Astrocyte (in vitro differentiated cells and primary cell): ENCODE data around the gene NIPBL. TPM values are rescaled to one million over a fixed set of nuclear protein-coding genes. Genes with fewer than 3 reads are reported as not detected.

Experiments used
- DNase-seq: peaks from one replicate; pipeline ENCODE4 v3.0.0-alpha.2; 2010; ENCODE audit warnings: low read depth
- FAIRE-seq: peaks from 2 replicates; lab custom pipeline; 2011; peaks lifted over from hg19 to GRCh38; lab: Jason Lieb, UNC
- H2AFZ ChIP-seq: 2 replicates; pipeline ENCODE4 v1.6.0; 2012; ENCODE audit warnings: low read depth, low read length, inconsistent platforms
- H3K27ac ChIP-seq: 2 replicates; pipeline ENCODE4 v1.5.1; 2011; ENCODE audit warnings: low read depth, low read length, inconsistent platforms
- H3K27me3 ChIP-seq: 2 replicates; pipeline ENCODE4 v1.6.0; 2011; ENCODE audit warnings: low read length, inconsistent platforms; ENCODE audit not compliant: insufficient read depth
- H3K36me3 ChIP-seq: 2 replicates; pipeline ENCODE4 v1.5.1; 2011; ENCODE audit warnings: low read length, inconsistent platforms; ENCODE audit not compliant: insufficient read depth
- H3K4me1 ChIP-seq: 2 replicates; pipeline ENCODE4 v1.5.1; 2011; ENCODE audit warnings: low read length, inconsistent platforms; ENCODE audit not compliant: insufficient read depth
- H3K4me2 ChIP-seq: 2 replicates; pipeline ENCODE4 v1.6.0; 2012; ENCODE audit warnings: low read length, inconsistent platforms
- H3K4me3 ChIP-seq: 2 replicates; pipeline ENCODE4 v1.5.1; 2011; ENCODE audit warnings: low read depth, mild to moderate bottlenecking, low read length, inconsistent platforms; ENCODE audit not compliant: insufficient read depth
- H3K79me2 ChIP-seq: 2 replicates; pipeline ENCODE4 v1.6.0; 2012; ENCODE audit warnings: mild to moderate bottlenecking, low read length, inconsistent platforms; ENCODE audit not compliant: insufficient read depth
- H3K9ac ChIP-seq: 2 replicates; pipeline ENCODE4 v1.6.0; 2012; ENCODE audit warnings: mild to moderate bottlenecking, low read length, inconsistent platforms
- H3K9me3 ChIP-seq: 2 replicates; pipeline ENCODE4 v1.5.1; 2012; ENCODE audit warnings: low read depth, mild to moderate bottlenecking, low read length, inconsistent platforms; ENCODE audit not compliant: insufficient read depth
- H4K20me1 ChIP-seq: 2 replicates; pipeline ENCODE4 v1.6.0; 2012; ENCODE audit warnings: low read length, inconsistent platforms; ENCODE audit not compliant: insufficient read depth
- H3K27ac Mint-ChIP-seq: one replicate; pipeline ENCODE4 v1.8.0; 2021; ENCODE audit warnings: mild to moderate bottlenecking, mixed read lengths; ENCODE audit not compliant: unreplicated experiment
- H3K27me3 Mint-ChIP-seq: one replicate; pipeline ENCODE4 v1.8.0; 2021; ENCODE audit warnings: low read depth, mixed read lengths; ENCODE audit not compliant: unreplicated experiment
- H3K36me3 Mint-ChIP-seq: one replicate; pipeline ENCODE4 v1.8.0; 2021; ENCODE audit warnings: low read depth, mixed read lengths; ENCODE audit not compliant: unreplicated experiment
- H3K4me1 Mint-ChIP-seq: one replicate; pipeline ENCODE4 v1.8.0; 2021; ENCODE audit warnings: low read depth, mixed read lengths; ENCODE audit not compliant: unreplicated experiment
- H3K4me3 Mint-ChIP-seq: one replicate; pipeline ENCODE4 v1.8.0; 2021; ENCODE audit warnings: mild to moderate bottlenecking, moderate library complexity, mixed read lengths; ENCODE audit not compliant: unreplicated experiment
- H3K9me3 Mint-ChIP-seq: one replicate; pipeline ENCODE4 v1.8.0; 2021; ENCODE audit warnings: mild to moderate bottlenecking, mixed read lengths; ENCODE audit not compliant: unreplicated experiment
- CTCF ChIP-seq: IDR thresholded peaks from 2 replicates; pipeline ENCODE4 v1.5.1; 2011; ENCODE audit warnings: low read depth, mild to moderate bottlenecking, inconsistent platforms, low read length, moderate library complexity; ENCODE audit not compliant: insufficient read depth
- EZH2 ChIP-seq: IDR thresholded peaks from 2 replicates; pipeline ENCODE4 v1.6.1; 2012; ENCODE audit warnings: mild to moderate bottlenecking, low read length, inconsistent platforms; ENCODE audit not compliant: insufficient read depth
- total RNA-seq: library from RNA; stranded (reverse); gene quantifications from 2 replicates; pipeline ENCODE4 v1.2.1, GENCODE V29; 2021

Gene NIPBL
- total RNA-seq, 1 donor from 2014 or later = 45.3 TPM

- H3K27me3 ChIP-seq = no peaks in the 10 kb centered on the region
- FAIRE-seq (no peak), DNase-seq (peak; percentile 8)
- TF ChIP-seq CTCF (no peak), EZH2 (no peak)
- no peaks in the 10 kb centered on the region for H3K9me3 ChIP-seq
- no peak overlapping the region for H3K27ac Mint-ChIP-seq
- H3K4me1 Mint-ChIP-seq = peaks cover 9% of the 10 kb centered on the region
- no peak overlapping the region for H3K4me3 Mint-ChIP-seq
- no peak overlapping the region for H3K4me2 ChIP-seq
- no peak overlapping the region for H3K27ac ChIP-seq
- no peaks in the 10 kb centered on the region for H3K4me1 ChIP-seq
- H3K36me3 ChIP-seq = peaks cover 10% of the 10 kb centered on the region
- H3K4me3 ChIP-seq = no peak overlapping the region
- no peaks in the 10 kb centered on the region for H4K20me1 ChIP-seq
- H3K9me3 Mint-ChIP-seq = no peaks in the 10 kb centered on the region
- H2AFZ ChIP-seq = no peak overlapping the region
- peaks cover 19% of the 10 kb centered on the region for H3K36me3 Mint-ChIP-seq
- H3K79me2 ChIP-seq = no peaks in the 10 kb centered on the region
- no peaks in the 10 kb centered on the region for H3K27me3 Mint-ChIP-seq
- no peak overlapping the region for H3K9ac ChIP-seq
Observed at GRCh38 chr5:37112383-37112991, 235.9 kb downstream of the NIPBL start.
